Sigmoid colon (tissue), 7 donors: Measurements from ENCODE around the gene PAK6. TPM values are rescaled to one million over a fixed set of nuclear protein-coding genes. Genes with fewer than 3 reads are reported as not detected.
A peak's percentile ranks its signal among the peaks of the same experiment; 100 is the strongest.

Experiments used
- DNase-seq: peaks from one replicate; pipeline ENCODE4 v3.0.0-alpha.2; 2019
- H3K27ac ChIP-seq, 4 donors: fragments of 200-600 bp; sonication (generic); one replicate each; pipeline ENCODE4 v1.5.1; 2016 to 2019; ENCODE audit warnings: mild to moderate bottlenecking in 1 of 4
- H3K27me3 ChIP-seq, 3 donors: fragments of 200-600 bp; sonication (generic); one replicate each; pipeline ENCODE4 v1.5.1; 2019; ENCODE audit warnings: mild to moderate bottlenecking in 1 of 3
- H3K36me3 ChIP-seq, 4 donors: fragments of 200-600 bp; sonication (generic); one replicate each; pipeline ENCODE4 v1.5.1; 2016 to 2019
- H3K4me1 ChIP-seq, 4 donors: fragments of 200-600 bp; sonication (generic); one replicate each; pipeline ENCODE4 v1.5.1; 2017 to 2019
- H3K4me3 ChIP-seq, 4 donors: fragments of 200-600 bp; sonication (generic); one replicate each; pipeline ENCODE4 v1.5.1; 2017 to 2019; ENCODE audit warnings: mild to moderate bottlenecking in 2 of 4, moderate library complexity in 1 of 4
- H3K9me3 ChIP-seq, 4 donors: fragments of 200-600 bp in 3 of 4; sonication (generic) in 3 of 4; one replicate each; pipeline versions ENCODE4 v1.5.1 to v1.6.1; 2013 to 2019
- EP300 ChIP-seq, 4 donors: sonication (generic); formaldehyde crosslinking; IDR thresholded peaks; one replicate each; pipeline ENCODE4 v1.6.1; 2017; ENCODE audit warnings: antibody characterized with exemption in 4 of 4
- POLR2A ChIP-seq, 2 donors: fragments of 450-650 bp; IDR thresholded peaks; one replicate each; pipeline ENCODE4 v1.6.1; 2016; ENCODE audit warnings: antibody characterized with exemption in 2 of 2, mild to moderate bottlenecking in 2 of 2, moderate library complexity in 2 of 2
- POLR2AphosphoS5 ChIP-seq, 4 donors: sonication (generic); formaldehyde crosslinking; IDR thresholded peaks; one replicate each; pipeline ENCODE4 v1.6.1; 2017; ENCODE audit warnings: antibody characterized with exemption in 4 of 4
- WGBS, 2 donors: extraction: QIAGEN DNeasy Blood & Tissue Kit; methylation state at CpG; one replicate each; pipeline ENCODE4 v1.1.7; 2013; 5-methylcytosine and 5-hydroxymethylcytosine counted together
- intact Hi-C: fragments of 100-400 bp; cut with DNase I; formaldehyde crosslinking; loops from one replicate; pipeline ENCODE4 v1.15.1; 2023
- polyA plus RNA-seq, 3 donors: library from polyadenylated mRNA; stranded (reverse); fragments of 200-250 nt; gene quantifications; one replicate each; pipeline ENCODE4 v1.2.3, GENCODE V29; 2013
- total RNA-seq, 4 donors: library from RNA; depleted of rRNA; stranded (reverse); fragments of >200 nt; gene quantifications; one replicate each; pipeline ENCODE4 v1.1.0, GENCODE V29; 2016
- TF ChIP-seq, protein P1 (sequence below), 4 experiments: fragments of 450-650 bp in 3 of 4; fragments of 200-600 bp in 1 of 4; IDR thresholded peaks; one replicate each; pipeline ENCODE4 v1.5.1; 2016 to 2019; ENCODE audit warnings: antibody characterized with exemption in 4 of 4, mild to moderate bottlenecking in 3 of 4, moderate library complexity in 2 of 4
- donor health status: healthy with polysubstance abuse.
- donor health status: Bipolar disorder and iron deficiency.
- donor health status: healthy.

Gene PAK6
- total and polyA plus RNA-seq, 7 donors, result 0.33 to 3.0 (median 1.4) TPM

DNA sequence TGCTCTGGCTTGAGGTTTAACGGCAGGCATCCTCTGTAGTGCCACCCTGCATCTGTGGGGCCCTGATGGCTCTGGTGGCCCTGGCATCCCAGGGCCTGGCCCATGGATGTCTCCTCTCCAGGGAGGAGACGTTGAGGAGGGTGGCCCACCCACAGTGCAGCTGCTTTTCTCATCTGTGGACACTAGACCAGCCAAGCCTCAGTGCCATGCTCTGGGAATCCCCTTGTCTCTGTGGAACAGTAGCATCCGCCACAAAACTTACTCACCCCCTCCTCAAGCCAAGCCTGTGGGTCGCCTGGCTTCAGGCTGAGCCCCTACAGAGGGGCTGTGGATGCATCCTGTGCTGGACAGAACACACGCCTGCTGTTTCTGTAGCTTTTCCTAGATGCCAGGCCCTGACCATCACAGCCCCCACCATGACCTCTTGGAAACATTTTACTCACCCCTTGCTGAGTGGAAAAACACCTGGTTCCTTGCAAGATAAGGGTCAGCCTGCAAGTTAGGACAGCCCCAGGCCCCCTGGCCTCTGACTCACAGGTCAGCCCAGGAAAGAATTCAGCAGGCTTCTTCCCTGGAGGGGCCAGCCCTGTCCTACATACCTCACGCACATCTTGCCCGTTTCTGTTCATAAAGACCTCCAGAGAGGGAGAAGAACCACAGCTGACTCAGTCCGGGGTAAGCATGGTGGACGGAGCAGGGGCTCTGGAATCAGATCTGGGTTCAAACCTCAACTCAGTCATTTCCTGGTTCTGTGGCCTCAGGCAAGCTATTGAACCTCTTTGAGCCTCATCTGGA is 19.0 kb downstream of the PAK6 start:
- intact Hi-C loops, result no loop called here

GRCh38 chr15:40258544-40258943 is 19.7 kb downstream of the PAK6 start:
- 67 to 73% methylated on average over 8 of the region's 8 CpGs for WGBS, 2 donors
- DNase-seq, result no peak
- Histone ChIP-seq H3K9me3 (no peaks in the 10 kb centered on the region), H3K27me3 (peaks cover 0 to 22% (median 0%) of the 10 kb centered on the region in 3 donors), H3K36me3 (no peaks in the 10 kb centered on the region), H3K4me3 (no peak overlapping the region), H3K27ac (no peak overlapping the region), H3K4me1 (peaks cover 0 to 13% (median under 1%) of the 10 kb centered on the region in 4 donors)
- intact Hi-C loops, result no loop called here
- no peak for TF ChIP-seq POLR2AphosphoS5 (IDR thresholded peaks at IDR 0.05)
- no peak for TF ChIP-seq POLR2A (IDR thresholded peaks at IDR 0.05)
- TF ChIP-seq, protein P1, sequence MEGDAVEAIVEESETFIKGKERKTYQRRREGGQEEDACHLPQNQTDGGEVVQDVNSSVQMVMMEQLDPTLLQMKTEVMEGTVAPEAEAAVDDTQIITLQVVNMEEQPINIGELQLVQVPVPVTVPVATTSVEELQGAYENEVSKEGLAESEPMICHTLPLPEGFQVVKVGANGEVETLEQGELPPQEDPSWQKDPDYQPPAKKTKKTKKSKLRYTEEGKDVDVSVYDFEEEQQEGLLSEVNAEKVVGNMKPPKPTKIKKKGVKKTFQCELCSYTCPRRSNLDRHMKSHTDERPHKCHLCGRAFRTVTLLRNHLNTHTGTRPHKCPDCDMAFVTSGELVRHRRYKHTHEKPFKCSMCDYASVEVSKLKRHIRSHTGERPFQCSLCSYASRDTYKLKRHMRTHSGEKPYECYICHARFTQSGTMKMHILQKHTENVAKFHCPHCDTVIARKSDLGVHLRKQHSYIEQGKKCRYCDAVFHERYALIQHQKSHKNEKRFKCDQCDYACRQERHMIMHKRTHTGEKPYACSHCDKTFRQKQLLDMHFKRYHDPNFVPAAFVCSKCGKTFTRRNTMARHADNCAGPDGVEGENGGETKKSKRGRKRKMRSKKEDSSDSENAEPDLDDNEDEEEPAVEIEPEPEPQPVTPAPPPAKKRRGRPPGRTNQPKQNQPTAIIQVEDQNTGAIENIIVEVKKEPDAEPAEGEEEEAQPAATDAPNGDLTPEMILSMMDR (IDR thresholded peaks at IDR 0.05), result no peak
- TF ChIP-seq EP300 (IDR thresholded peaks at IDR 0.05), result no peak

More for the DNA sequence above, 19.0 kb downstream of the PAK6 start:
- Histone ChIP-seq H3K9me3 (no peaks in the 10 kb centered on the region), H3K27me3 (peaks cover 0 to 29% (median 0%) of the 10 kb centered on the region in 3 donors), H3K27ac (no peak overlapping the region), H3K4me3 (no peak overlapping the region), H3K4me1 (peaks cover 0 to 13% (median 7%) of the 10 kb centered on the region in 4 donors), H3K36me3 (no peaks in the 10 kb centered on the region)
- TF ChIP-seq POLR2A (IDR thresholded peaks at IDR 0.05) (no peak), POLR2AphosphoS5 (IDR thresholded peaks at IDR 0.05) (no peak), EP300 (IDR thresholded peaks at IDR 0.05) (no peak)
- TF ChIP-seq, protein P1 (IDR thresholded peaks at IDR 0.05), result no peak
- WGBS, 2 donors, result 83 to 90% methylated on average over 9 of the region's 9 CpGs
- DNase-seq, result no peak

DNA sequence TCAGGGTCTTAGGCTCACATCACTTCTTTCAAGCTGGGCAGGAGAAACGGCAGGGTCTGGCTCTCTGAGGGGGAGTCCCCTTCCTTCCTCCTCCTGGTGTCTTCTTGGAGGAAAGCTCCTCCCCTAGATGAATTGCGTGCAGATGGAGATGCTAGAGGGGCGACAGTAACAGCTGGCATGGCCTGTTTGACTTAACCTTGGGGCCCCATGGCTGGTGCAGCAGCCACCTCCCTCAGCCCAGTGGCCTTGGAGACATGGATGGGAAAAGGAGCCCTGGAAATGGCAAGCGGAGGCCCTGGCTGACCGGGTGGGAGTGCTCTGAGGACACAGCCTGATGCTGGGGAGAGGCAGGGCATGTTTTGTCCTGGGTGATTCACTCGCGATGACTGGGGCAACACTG is 20.2 kb downstream of the PAK6 start:
- TF ChIP-seq, protein P1 (IDR thresholded peaks at IDR 0.05), result no peak
- TF ChIP-seq POLR2A (IDR thresholded peaks at IDR 0.05) (no peak), EP300 (IDR thresholded peaks at IDR 0.05) (no peak), POLR2AphosphoS5 (IDR thresholded peaks at IDR 0.05) (no peak)
- Histone ChIP-seq H3K36me3 (no peaks in the 10 kb centered on the region), H3K9me3 (no peaks in the 10 kb centered on the region), H3K27me3 (peaks cover 0 to 17% (median 0%) of the 10 kb centered on the region in 3 donors), H3K4me3 (no peak overlapping the region), H3K4me1 (peaks cover 0 to 15% (median 0%) of the 10 kb centered on the region in 4 donors), H3K27ac (no peak overlapping the region)
- 68 to 87% methylated on average over 7 of the region's 7 CpGs for WGBS, 2 donors
- DNase-seq, result no peak
- intact Hi-C loops, result no loop called here

DNA sequence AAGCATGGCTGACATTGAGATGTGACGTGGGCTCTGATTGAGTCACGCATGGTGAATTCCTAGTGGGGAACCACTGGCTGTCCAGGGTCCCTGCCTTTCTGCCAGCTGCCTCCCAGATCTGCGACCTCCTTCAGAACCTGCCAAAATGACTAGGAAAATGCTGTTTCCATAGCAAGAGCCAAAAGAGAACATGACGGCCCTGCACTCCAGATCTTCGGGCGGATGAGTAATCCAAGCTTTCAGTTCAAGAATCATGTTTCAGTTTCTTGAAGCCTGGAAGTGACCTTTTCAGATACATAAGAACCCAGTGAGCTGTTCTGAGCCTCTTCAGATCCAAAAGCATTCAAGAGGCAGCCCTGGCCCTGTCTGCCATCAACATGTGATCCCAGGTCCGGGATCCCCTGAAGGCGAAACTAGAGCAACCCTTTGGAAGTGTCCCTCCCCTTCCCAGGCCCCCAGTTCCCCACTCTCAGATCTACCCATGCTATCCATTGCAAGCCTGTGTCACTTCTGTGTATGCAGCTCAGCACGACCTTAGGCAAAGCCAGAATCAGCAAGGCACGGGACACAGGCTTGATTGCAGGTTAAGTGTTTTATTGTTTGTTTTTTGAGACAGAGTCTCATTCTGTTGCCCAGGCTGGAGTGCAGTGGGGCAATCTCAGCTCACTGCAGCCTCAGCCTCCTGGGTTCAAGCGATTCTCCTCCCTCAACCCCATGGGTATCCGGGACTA is 24.3 kb downstream of the PAK6 start:
- H3K27me3 ChIP-seq, result no peaks in the 10 kb centered on the region
- intact Hi-C loops, result loop anchor here (10.0 kb wide), 1 partner anchor 478 kb away; the partner anchor contains the start of gene FSIP1
- no peaks in the 10 kb centered on the region for H3K36me3 ChIP-seq
- WGBS, 2 donors, result 51 to 77% methylated on average over 12 of the region's 12 CpGs
- TF ChIP-seq, protein P1 (IDR thresholded peaks at IDR 0.05), result no peak
- peak in 1 of 4 donors; percentile 73 for TF ChIP-seq POLR2AphosphoS5 (IDR thresholded peaks at IDR 0.05)
- TF ChIP-seq EP300 (IDR thresholded peaks at IDR 0.05), result peak in 1 of 4 donors; percentile 72
- no peak overlapping the region for H3K4me3 ChIP-seq
- no peaks in the 10 kb centered on the region for H3K9me3 ChIP-seq
- no peak for DNase-seq
- peak overlapping the region in 1 of 4 donors; percentile 75 for H3K27ac ChIP-seq
- peaks cover 0 to 38% (median 12%) of the 10 kb centered on the region in 4 donors for H3K4me1 ChIP-seq
